ENCODE data around the gene SIRT2.

GRCh38 chr19:38920602-38921419 is 21.4 kb upstream of the SIRT2 start:
- TF ChIP-seq POLR2A (IDR thresholded peaks at IDR 0.05) = no peak
- no peak for TF ChIP-seq POLR2AphosphoS5 (IDR thresholded peaks at IDR 0.05)
- TF ChIP-seq, protein P1, sequence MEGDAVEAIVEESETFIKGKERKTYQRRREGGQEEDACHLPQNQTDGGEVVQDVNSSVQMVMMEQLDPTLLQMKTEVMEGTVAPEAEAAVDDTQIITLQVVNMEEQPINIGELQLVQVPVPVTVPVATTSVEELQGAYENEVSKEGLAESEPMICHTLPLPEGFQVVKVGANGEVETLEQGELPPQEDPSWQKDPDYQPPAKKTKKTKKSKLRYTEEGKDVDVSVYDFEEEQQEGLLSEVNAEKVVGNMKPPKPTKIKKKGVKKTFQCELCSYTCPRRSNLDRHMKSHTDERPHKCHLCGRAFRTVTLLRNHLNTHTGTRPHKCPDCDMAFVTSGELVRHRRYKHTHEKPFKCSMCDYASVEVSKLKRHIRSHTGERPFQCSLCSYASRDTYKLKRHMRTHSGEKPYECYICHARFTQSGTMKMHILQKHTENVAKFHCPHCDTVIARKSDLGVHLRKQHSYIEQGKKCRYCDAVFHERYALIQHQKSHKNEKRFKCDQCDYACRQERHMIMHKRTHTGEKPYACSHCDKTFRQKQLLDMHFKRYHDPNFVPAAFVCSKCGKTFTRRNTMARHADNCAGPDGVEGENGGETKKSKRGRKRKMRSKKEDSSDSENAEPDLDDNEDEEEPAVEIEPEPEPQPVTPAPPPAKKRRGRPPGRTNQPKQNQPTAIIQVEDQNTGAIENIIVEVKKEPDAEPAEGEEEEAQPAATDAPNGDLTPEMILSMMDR (IDR thresholded peaks at IDR 0.05) = no peak

Data from breast epithelium (tissue), 3 donors.